Posterior cingulate gyrus (tissue), 11 donors: ENCODE data around the gene ITFG2.
"Not testable (repeated sequence)": the region's sequence is repeated elsewhere in the genome, so short reads cannot be mapped to it uniquely, and the experiment has no call there.

Experiments
- DNase-seq, 10 donors: peaks; one replicate each; pipeline versions ENCODE4 v3.0.0 to v3.0.0-alpha.2; 2020 to 2021; ENCODE audit warnings: mixed read lengths in 3 of 10
- intact Hi-C: fragments of 100-400 bp; cut with DNase I; formaldehyde crosslinking; loops from one replicate; pipeline ENCODE4 v1.15.1; 2023

The ITFG2 gene

DNA sequence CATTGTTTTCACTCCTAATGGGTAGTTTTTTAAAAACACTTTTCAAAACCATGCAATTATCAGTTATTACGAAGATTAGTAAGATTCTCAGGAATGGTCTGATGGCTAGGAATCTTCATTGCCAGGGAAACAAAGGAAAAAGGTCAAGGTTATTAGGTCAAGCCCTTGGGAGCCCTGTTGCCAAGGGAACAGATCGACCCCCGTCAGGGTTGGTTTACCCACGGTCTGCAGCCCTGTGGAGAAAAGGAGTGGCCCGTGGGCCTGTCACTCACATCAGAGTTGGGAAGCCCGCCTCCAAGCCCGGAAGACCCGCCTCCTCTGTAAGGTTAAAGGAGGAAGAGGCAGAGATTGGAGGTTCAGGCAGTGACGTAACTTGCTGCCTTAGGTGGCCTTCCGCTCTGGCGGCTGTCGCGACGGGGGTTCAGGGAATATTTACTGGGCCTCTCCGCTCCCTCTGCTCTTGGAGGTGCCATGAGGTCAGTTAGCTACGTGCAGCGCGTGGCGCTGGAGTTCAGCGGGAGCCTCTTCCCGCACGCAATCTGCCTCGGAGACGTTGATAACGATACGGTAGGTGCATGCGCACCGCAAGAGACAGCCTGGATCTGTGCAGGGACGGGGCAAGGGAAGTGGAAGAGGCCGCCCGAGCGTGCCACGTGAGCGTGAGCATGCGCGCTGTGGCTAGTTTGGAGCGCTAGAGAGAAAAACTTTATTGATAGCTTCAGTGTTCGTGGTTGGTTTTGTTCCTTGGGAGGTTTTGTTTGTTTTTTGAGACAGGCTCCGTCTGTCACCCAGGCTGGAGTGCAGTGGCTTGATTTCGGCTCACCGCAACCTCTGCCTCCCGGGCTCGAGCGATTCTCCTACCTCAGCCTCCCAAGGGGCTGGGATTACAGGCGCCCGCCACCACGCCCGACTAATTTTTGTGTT is at the start of gene ITFG2:
ITFG2 (plus strand) TSS at position 379 of the 924 bp plus-strand sequence; CDS start at position 472, 93 bp downstream.
- intact Hi-C loops: loop anchor here (1.0 to 10.0 kb wide), 2 partner anchors 16 to 62 kb away; partner anchors contain the start of genes FOXM1 and RHNO1
- peak; percentile 95 to 100 (median 98) for DNase-seq

DNA sequence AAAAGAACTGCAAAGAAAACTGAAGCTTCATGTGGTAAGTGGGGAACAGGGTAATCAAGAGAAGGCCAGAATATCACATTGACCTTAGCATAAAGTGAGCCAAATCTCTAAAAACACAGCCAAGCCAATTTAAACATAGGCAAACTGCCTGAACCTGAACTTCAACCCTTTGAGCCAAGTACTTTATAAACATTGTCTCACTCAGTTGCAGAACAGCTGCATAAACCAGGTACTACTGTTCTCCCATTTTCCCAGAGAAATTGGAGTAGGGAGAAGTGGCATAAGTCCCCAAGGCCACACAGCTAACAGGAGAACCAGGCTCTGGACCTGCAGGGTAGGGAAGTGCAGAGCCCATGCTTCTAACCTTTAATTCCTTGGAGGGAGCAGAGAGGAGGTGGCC is 48.1 kb upstream of the ITFG2 start:
- intact Hi-C loops: no loop called here
- no peak for DNase-seq

DNA sequence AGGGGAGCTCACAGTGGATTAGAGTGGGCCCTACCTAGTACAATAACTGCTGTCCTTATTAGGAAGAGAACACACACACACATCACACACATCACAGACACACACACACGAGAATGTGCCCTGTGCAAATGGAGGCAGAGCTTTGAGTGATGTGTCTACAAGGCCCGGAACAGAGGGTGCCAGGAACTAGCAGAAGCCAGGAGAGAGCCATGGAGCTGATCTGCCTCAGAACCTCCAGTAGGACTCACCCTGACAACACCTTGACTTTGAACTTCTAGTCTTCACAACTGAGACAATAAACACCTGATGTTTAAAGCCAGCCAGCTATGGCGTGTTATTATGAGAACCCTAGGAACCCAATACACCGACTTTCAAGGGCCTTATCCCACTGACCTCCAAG is 47.4 kb upstream of the ITFG2 start:
- no peak for DNase-seq
- intact Hi-C loops: no loop called here

DNA sequence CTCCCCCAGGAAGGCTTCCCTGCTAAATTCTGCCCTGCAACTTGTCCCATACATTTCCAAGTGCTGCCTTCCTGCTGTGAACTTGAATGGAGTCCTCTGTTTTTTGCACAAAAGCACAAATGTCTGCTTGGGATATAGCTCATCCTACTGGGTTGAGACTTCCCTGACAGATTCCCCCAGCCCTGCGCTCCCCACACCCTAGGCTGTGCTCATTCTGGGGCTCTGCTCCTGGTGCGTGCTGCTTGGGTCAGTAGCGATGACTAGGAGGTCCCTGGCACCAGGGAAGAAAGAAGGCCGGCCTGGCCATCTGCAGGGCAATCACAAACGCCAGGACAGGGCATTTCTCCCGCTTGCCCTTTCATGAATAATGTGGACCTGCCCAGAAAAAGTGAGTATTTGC is 46.9 kb upstream of the ITFG2 start:
- intact Hi-C loops: no loop called here
- no peak for DNase-seq

DNA sequence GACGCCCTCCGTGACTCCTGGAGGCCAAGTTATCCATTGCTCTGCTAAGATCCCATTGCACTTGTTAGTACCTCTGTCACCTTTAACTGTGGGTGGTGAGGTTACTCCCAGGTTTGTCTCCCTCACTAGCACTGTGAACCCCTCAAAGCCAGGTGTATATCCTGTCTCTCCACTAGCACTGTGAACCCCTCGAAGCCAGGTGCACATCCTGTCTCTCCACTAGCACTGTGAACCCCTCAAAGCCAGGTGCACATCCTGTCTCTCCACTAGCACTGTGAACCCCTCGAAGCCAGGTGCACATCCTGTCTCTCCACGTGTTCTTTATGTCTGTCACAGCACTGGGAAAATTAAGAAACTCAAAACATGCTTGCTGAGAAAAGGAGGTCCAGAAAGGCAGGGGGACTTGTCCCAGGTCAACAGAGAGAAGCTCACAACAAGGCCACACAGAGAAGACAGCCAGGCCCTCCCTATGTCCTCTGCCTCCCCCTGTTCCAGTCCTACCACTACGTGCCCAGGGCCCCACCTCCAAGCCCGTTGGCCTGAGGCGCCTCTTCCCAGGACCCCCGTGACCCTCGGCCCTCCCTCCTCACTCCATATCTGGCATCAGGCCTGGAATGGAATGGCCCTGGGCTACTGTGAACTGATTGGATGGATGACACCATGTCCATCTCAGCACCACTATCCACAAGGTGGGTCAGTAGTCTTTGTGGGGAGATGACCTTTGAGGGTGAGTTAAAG is 44.1 kb upstream of the ITFG2 start:
- no peak for DNase-seq
- intact Hi-C loops: no loop called here

DNA sequence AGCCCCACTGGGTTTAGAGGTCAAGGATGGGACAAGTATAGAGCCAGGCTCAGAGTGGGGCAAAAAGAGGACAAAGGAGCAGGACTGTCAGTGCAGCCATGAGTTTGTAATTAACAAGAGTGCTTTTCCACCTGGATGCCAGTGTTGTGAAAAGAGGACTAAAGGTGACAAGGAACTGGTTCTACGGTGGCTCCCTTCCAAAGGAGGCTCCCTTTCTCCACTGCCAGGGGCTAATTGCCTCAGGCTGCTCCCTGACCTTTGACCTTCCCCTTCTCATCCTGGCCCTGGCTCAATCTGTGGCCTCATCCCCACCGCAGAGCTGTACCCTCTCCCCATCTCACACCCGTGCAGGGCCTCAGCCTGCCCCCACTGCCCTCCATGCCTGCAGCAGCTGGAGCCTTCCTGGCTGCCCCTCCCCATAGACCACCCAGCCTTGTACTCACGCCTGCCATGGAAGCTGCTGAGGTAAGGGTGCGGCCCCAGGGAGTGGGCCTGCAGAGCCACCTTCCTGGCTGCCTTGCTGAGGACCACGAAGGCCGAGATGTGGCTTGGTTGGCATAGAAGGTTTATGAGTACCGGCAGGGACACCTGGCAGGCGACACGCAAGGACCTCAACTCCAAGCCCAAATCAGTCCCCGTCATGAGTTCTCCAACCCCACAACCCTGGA is 42.5 kb upstream of the ITFG2 start:
- intact Hi-C loops: no loop called here
- no peak for DNase-seq

DNA sequence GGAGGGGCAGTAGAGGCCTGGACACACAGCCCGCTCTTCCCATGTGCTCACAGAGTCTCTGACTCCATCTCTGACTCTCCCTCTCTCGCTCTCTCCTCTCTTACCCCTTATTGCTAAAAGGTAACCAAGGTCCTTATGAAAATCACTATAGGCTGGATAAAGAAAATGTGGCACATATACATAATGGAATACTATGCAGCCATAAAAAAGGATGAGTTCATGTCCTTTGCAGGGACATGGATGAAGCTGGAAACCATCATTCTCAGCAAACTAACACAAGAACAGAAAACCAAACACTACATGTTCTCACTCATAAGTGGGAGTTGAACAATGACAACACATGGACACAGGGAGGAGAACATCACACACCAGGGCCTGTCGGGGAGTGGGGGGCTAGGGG is 41.9 kb upstream of the ITFG2 start:
- intact Hi-C loops: not testable (repeated sequence)

DNA sequence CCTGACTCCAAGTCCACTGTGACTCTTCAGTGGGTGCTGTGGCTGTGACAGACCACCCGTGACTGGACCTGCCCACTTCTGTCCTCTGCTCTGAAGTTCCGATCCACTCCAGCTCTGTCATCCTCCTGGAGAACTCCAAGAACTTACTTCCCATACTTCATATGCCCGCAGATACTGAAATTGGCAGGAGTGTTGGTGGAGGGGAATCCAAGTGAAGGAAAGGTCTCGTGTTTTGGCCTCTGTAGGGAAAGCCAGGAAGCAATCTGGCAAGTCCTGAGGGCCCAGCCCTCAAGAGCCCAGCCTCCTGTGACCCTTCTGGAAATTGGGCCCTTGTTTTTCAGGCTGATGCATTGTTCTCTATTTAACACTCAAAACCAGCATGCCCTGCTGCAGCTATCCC is 40.1 kb upstream of the ITFG2 start:
- intact Hi-C loops: no loop called here
- DNase-seq: no peak

More for the DNA sequence above, 41.9 kb upstream of the ITFG2 start:
- not testable (repeated sequence) for DNase-seq

DNA sequence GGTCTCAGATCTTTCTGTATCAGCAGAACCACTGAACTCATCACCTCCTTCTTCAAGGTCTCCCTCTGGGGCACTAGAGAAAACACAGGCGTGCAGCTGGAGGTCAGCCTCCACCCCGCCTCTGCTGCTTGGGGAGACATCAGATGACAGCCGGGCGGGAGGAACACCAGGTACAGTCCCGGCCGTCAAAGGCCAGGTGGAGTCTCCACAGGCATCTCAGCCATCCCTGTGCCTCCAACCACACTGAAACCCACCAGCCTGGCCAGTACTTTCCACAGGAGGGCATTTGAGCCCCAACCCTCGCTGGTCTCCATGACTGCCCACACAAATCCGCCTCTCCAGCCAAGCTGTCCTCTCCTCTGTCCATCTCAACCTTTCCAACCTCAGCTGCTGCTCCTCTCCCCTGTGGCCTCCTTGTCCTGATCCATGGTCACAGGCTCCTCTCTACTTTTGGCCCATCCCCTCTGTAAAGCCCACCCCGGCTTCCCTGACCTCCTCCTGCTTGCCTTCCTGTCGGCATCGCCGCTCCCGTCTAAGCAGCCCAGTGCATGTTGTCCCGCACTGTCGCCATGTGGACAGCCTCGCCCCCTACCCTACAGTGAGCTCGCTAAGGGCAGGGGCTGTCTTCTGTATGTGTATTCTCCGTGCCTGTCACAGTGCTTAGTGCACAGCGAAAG is 39.1 kb upstream of the ITFG2 start:
- intact Hi-C loops: no loop called here
- DNase-seq: no peak

DNA sequence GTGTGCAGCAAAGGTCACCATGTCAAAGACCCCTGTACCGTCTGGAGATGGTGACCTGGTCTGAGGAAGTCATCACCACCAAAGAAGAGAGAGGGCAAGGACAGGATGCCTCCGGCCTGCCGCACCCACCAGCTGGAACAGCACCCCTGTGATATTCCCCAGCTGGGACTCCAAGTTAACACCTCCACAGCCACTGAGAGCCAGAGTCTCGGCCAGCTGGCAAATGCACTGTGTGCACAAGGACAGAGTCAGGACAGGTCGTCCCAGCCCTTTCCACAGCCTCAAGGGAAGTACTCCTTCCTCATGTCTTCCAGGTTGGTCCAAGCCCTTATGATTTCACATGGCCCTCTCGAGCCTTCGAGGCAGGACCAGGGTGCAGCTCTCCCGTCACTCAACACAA is 37.0 kb upstream of the ITFG2 start:
- DNase-seq: no peak
- intact Hi-C loops: no loop called here

DNA sequence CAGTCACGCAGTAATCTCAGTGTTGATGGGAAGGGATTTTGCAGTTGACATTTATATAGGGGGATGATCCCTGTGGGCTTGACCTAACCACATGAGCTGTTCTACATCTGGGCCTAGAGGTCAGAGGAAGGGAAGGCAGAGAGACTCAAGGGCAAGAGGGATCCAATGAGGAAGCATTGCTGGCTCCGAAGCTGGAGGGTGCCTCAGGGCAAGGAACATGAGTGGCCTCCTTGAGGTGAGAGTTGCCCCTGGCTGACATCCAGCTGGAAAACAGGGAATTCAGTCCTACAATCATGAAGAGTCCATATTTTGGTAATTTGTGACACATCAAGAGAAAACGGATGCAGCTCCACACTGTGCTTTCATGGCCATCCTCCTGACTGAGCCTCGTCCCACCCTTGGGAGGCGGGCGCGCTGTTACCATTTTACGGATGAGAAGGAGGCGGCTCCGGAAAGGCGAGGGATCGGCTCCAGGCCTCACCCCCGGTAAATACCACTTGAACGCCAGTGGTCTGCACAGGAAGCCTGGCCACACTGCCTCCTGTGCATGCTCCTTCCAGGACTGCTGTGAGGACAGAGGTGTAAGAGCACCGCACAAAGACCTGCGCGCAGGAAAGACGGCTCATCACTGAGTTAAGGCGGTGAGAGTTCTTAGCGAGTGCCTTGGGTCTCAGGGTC is 36.2 kb upstream of the ITFG2 start:
- intact Hi-C loops: no loop called here
- DNase-seq: peak in 1 of 10 donors; percentile 72

DNA sequence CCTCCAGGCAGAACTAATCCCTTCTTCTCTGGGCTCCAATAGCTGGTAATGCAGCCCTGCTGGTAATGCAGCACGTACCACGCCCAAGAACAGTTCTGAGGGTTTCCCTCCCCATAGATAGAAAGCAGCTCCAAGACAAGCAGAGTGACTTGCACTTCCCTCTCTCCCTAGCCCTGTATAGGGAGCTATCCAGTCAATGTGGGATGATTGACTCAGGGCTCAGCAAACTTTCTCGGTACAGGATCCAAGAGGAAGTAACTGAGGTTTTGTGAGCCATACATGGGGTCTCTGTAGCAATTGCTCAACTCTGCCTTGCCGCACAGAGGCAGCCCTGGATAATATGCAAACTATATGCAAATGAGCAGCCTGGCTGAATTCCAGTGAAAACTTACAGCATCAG is 33.2 kb upstream of the ITFG2 start:
- intact Hi-C loops: no loop called here
- no peak for DNase-seq

DNA sequence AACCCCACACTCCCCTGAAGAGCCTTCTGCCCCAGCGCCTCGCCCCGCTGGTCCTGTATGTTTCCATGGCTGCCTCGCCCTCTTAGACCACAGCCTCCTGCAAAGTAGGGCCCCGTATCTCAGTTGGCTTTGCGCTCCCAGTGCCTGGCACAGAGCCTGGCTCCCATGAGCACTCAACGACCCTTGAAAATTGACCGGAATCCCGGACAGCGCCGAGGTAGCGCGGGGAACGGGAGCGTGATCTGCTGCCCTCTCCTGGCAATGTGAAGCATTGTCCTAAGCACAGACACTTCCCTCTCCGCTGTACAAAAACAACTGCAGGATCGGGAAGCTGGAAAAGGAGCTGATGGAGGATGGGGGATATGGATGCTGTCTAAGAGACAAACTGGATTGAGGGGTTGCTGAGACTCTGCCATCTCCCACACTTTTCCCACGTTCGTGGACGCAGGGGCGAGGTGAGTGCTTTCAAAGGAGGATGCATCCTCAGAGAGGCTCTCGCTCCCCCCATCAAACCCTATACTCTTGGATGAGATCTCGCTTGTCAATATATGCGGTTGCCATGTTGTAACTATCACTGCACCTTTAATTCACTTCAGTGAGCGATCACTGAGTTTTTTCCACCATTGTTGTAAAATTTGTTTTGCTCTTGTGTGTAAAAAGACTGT is 28.4 kb upstream of the ITFG2 start:
- intact Hi-C loops: loop anchor here (5.0 kb wide), 1 partner anchor 47 kb away; no protein-coding TSS in a partner anchor
- DNase-seq: peak; percentile 45 to 96 (median 74)

DNA sequence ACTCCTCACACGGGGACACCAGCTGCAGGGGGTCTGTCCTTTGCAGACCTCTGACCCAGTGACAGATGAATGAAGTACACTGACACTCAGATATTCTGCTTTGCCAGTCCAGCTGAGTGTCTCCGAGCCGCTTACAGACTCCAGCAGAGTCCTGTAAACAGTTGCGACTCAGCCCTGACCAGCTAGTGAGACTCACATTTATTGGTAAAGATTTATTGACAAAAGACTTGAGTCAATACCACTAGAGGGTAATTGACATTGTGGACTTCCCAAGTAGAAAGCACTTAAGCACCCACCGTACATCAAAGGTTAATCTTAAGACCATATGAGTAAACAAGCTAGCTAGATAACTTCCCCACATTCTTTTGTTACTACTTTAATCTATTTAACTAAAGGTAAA is 27.5 kb upstream of the ITFG2 start:
- DNase-seq: peak in 1 of 10 donors; percentile 63
- intact Hi-C loops: no loop called here

DNA sequence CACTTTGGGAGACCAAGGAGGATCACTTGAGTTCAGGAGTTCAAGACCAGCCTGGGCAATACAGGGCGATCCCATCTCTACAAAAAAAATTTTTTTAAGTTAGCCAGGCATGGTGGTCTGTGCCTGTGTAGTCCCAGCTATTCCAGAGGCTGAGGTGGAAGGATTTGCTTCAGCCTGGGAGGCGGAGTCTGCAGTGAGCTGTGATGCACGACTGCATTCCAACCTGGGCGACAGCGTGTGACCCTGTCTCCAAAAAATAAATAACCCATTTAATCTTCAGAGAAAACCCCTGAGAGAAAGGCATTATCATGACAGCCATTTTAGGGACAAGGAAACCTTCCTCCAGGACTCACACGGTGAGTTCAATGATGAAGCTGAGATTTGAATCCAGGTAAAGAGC is 21.4 kb upstream of the ITFG2 start:
- no peak for DNase-seq
- intact Hi-C loops: no loop called here

DNA sequence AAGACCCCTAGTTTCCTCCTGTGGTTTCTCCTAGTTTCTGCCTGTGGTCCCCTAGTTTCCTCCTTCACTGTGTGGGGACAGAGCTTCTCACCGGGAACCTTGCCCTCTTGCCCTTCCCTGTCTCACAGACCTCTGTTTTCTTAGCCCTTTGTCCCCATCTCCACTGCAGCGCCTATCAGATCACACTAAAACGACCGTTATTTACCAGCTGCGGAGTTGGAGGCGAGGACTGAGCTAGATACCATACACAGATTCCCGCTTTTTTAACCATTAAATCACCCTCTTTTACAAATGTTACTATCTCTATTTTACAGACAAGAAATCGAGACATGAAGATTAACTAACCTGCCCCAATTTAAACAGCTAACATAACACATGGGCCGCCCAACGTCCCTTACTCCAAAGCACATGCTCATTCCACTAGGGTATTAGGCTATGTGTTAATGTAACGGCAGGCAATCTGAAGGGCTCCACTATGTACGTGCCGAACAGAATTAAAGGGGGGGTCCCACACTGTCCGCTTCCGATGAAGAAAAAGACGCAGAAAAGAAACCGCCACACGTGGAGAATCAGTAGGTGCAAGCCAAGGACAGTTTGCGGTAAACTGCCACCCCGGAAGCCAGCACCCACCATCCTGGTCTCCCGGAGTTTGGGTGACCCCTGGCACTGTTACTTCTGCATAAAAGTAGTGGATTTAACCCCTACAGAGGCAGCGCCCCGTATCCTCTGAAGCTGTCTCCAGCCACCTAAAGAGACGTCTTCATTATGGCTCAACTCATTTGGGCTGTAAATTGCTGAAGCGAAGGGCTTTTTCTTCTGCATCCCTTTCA is 19.6 kb upstream of the ITFG2 start:
- DNase-seq: peak in 1 of 10 donors; percentile 37
- intact Hi-C loops: no loop called here

DNA sequence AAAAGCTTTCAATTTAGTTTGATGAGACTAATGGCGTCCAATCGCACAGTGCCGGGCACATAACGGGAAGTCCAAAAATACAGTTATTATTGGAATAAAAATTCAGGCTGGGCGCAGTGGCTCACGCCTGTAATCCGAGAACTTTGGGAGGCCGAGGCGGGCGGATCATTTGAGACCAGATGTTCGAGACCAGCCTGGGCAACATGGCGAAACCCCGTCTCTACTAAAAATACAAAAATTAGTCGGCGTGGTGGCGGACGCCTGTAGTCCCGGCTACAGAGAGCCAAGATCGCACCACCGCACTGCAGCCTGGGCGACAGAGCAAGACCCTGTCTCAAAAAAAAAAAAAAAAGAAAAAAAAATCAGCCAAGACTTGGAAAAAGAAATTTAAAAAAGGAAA is 18.9 kb upstream of the ITFG2 start:
- intact Hi-C loops: no loop called here
- DNase-seq: peak in 1 of 10 donors; percentile 49

DNA sequence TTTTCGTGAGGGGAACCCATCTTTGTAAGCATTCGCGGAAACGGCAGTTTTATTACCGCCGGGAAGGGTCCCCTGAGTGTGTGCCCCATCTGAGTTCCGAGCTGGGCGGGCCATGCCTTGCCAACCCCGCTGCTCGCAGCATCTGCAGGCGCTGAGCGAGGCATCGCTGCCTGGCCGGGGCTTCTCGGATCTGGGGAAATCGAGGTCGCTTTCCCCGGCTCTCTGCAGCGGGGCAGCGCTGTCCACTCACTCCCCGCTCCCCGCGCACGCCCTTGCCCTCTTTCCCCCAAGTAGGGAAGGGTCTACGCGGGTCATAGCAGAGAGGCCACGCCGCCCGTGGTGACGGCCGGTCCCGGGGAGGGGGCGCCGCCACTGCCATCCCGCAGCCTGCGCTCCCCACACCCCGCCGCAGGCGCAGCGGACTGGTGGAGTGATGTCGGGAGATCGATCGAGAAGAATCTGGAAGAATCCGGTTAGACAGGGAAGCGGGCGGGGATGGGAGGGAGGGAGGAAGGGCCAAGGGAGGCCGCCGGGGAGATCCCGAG is 18.2 kb upstream of the ITFG2 start:
- peak in 7 of 10 donors; percentile 20 to 91 (median 75) for DNase-seq
- intact Hi-C loops: no loop called here
